GM18870 (cell line): Measurements from ENCODE around the gene RAB11FIP4.

Experiments used
- ATAC-seq: cut with Tn5 transposase; IDR thresholded peaks from one replicate; pipeline ENCODE4 v1.9.1; 2021; ENCODE audit warnings: moderate library complexity; ENCODE audit not compliant: unreplicated experiment

RAB11FIP4 gene

DNA sequence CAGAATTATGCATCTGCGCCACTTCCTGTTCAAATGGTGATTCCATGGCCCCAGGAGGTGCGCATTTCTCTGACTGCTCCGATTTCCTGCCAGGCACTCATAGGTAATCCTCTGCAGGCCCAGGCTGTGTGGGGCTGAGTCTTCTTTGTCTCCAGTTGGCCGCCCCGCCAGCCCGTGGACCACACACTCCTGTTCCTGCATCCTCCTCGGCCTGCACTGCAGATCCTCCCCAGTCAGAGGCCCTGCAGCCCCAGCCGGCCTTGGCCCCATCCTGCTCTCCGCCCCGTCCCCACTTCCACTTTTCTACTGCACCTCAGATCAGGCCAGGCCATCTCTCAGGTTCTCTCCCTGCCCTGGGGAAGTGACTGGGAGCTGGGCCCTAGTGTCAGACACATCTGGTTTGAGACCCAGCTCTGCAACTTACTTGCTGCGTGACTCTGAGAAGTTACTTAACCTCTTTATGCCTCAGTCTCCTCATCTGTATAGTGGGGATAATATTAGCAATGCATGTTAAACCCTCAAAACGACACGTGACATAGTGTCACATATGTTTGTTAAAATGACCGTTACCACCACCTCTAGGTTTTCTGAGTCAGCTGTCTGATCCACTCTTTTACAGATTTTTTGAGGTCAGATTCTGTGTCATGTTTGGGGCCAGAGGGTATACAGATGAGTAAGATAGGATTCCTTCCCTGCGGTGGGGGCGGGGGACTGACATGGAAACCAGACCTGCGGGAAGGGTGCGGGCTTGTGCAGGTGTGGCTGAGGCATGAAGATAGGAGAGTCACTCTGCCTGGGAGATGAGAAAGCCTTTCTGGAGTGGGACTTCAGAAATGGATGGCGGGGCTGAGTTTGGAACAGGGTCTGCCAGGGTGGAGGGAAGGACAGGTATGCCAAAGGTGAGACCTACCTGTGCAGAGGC lies 12.8 kb downstream of the RAB11FIP4 start:
- ATAC-seq = no peak

DNA sequence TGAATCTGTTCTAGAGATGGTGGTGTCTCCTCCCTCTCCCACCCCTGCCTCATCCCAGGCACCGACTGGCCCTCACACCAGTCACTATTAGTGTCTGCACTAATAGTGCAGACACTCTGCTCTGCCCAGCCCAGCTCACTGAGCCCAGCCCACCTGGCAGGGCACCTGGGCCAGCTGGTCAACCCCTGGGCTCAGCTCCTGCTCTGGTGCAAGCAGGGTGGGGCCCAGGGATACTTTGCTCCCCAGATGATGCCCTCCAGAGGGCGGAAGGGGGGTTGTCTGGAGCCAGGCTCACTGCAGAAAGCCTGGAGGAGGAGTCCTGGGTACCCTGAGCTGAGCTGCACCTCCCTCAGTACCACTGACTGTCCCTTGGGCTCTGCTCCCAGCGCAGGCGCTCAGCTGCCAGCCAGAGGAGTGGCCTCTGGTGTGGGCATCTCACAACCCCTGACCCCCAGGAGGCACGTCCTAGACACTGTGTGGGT lies 14.5 kb downstream of the RAB11FIP4 start:
- ATAC-seq = no peak

- ATAC-seq = no peak
These were observed 17.1 kb downstream of the RAB11FIP4 start for GRCh38 chr17:31408586-31408985.

- ATAC-seq = no peak
These were observed 20.3 kb downstream of the RAB11FIP4 start for GRCh38 chr17:31411707-31412285.

GRCh38 chr17:31412511-31412910 lies 21.0 kb downstream of the RAB11FIP4 start:
- ATAC-seq = no peak

- no peak for ATAC-seq
These were observed 21.8 kb downstream of the RAB11FIP4 start for GRCh38 chr17:31413081-31413799.

- ATAC-seq = no peak
These were observed 22.5 kb downstream of the RAB11FIP4 start for GRCh38 chr17:31413874-31414549.

GRCh38 chr17:31414550-31414918 lies 23.1 kb downstream of the RAB11FIP4 start:
- ATAC-seq = no peak

- no peak for ATAC-seq
These were observed 23.6 kb downstream of the RAB11FIP4 start for GRCh38 chr17:31415004-31415454.

DNA sequence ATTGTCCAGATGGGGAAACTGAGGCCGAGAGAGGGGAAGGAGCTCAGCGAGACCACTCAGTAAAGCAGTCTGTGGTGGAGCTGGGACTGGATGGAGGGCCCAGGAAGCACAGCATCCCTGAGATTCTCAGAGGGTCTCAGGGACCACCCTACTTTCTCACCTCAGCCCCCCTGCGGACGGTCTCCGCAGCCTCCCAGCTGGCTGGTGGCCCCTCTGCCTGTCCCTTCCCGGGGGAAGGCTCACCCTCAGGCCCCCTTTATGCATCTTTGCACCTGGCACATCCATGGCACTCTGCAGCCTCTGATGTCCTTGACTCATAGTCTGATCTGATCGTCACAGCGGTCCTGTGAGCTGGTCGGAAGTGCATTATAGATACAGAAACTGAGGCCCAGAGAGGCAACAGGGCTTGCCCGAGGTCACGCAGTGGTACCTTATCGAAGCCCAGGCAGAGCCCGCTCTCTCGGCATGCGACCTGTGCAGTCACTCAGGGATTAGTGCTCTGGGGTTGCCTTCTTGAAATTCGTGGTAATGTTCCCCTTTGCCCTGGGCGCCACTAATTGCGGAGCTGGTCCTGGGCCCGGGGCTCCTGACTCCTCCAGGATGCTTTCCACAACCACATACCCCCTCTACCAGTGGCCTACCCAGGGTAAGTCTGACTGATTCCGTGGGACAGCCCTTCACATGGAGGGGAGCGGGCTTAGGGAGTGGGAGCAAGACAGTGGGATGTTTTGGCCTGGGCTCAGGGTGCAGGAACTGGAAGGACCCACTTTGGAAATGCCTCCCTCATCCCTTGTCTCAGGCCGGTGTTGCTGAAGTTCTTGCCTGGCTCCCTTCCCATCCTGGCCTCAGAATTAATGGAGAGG lies 24.4 kb downstream of the RAB11FIP4 start:
- no peak for ATAC-seq

DNA sequence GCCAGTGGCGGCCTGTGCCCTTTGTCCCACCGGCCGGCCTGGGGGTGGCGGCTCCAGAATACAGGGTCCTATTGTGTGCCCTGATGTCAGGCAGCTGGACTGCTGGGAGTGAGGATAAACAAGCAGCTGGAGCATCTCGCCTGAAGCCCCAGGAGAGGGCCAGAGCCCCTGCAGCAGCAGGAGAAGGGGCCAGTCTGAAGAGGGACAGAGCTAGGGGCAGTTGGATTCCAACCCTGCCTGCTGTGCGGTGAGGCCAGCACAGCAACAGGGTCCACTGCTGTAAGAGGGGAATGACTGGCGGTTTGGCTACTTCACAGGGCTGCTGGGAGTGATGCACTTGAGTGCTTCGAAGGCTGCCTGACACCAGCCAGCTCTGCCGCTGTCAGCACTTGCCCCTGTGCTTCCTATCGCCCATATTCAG lies 25.0 kb downstream of the RAB11FIP4 start:
- ATAC-seq = no peak

DNA sequence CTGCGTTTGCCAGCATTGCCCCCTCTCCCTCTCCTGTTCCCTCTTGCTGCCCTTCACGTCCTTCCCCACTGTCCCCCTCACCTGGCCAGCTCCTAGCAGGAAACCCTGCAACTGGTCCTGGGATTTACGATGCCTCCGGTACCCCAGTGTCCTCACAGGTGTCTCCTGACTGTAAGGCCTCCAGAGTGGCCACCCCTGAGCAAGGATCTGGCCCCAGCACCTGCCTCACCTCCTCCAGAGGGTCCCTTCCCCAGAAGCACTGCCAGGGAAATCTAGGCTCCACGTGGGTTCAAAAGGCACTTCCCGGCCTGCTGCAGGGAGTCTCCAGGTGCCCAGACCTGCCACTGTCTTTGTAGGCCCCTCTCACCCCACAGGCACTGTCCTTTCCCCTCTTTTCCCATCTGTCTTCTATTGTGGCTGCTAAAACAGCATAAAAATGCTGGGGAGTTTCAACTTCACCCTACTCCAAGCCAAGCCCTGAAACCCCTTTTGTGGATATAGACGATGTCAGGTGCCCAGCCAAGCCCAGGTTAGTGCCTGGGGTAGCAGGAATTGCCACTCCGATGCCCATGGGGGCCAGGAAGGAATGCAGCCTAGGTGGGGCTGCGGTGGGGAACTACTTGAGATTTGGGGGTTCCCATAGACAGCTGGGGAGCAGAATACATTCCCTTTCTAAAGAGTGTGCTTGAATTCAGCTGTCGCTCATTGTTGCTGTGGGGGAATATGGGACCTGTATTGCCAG lies 25.7 kb downstream of the RAB11FIP4 start:
- no peak for ATAC-seq

DNA sequence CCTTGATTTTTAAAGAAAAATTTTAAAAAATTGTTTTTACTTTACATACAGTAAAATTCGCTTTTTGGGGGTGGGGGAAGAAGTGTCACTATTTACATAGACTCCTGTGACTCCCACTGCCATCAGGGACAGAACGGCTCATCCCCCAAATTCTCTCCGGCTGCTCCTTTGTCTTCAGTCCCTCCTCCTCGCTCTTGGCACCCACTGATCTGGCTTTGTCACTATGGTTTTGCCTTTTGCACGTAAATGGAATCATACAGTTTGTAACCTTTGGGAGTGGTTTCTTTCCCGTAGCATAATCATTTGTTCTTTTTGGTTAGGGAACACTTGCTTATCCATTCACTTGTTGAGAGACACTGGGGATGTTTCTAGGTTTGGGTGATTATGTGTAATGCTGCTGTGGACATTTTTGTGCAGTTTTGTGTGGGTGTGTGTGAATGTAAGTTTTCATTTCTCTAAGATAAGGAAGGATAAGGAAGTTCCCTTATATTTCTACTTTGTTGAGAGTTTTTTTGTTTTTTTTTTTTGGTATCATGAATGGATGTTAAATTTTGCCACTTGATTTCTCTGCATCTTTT lies 27.4 kb downstream of the RAB11FIP4 start:
- ATAC-seq = no peak

- ATAC-seq = no peak
These were observed 31.0 kb downstream of the RAB11FIP4 start for GRCh38 chr17:31422443-31422842.

DNA sequence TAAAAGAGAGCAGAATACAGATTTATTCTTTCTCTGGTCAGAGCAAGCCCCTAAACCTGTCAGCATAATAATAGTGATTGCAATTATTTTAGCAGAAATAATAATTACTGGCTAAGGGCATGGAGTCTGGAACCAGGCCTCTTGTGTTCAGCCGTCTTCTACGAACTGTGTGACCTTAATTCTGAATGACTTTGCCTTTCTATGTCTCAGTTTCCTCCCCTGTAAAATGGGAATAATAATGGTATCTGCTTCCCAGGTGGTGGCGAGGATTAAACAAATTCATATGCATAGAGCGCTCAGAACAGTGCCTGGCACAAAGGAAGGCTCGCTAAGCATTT lies 33.4 kb downstream of the RAB11FIP4 start:
- ATAC-seq = no peak

- no peak for ATAC-seq
These were observed 34.0 kb downstream of the RAB11FIP4 start for GRCh38 chr17:31425282-31426040.

GRCh38 chr17:31427684-31428083 lies 36.2 kb downstream of the RAB11FIP4 start:
- ATAC-seq = no peak

- no peak for ATAC-seq
These were observed 36.6 kb downstream of the RAB11FIP4 start for GRCh38 chr17:31428111-31428510.
